HG03159 (cell line): ENCODE results near the gene CA7.
A peak's percentile ranks its signal among the peaks of the same experiment; 100 is the strongest.

Source experiments
- ATAC-seq: cut with Tn5 transposase; IDR thresholded peaks from one replicate; pipeline ENCODE4 v1.9.1; 2021; ENCODE audit warnings: mild to moderate bottlenecking, moderate library complexity; ENCODE audit not compliant: unreplicated experiment

The CA7 gene

DNA sequence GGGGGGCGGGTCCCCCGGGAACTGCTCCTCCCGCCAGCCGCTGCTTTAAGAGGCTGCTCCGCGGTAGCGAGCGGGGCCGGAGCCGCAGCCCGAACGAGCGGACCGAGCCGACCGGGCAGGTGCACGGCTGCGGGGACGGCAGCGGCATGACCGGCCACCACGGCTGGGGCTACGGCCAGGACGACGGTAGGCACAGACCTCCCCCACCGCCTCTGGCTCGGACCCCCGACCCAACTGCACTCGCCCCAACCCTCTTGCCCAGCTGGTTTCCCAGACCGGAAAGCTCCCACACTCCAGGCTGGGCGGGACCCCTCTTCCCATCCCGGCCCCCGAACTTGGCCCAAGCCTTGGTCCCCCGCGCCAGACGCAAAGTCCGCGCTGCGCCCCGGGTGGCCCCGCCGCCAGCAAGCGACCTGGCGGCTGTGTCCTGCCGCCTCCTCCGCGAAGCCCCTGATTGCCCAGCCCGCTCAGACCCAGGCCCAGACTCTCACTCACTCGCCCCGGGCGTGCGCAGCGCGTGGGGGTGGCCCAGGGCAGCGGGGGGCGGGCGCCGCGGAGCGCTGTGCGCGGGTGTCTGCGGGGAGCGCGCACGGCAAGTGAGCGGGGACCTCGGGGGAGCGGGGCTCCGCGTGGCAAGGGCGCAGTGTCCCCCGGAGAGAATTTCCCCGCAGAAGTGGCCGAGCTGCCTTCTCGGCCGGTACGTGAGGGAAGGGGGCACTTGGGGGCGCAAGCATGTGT, at the start of gene CA7:
TSS of gene CA7 (plus strand) at position 73 of the 738 bp plus-strand sequence. CDS start at position 147, 74 bp downstream.
- no peak for ATAC-seq

DNA sequence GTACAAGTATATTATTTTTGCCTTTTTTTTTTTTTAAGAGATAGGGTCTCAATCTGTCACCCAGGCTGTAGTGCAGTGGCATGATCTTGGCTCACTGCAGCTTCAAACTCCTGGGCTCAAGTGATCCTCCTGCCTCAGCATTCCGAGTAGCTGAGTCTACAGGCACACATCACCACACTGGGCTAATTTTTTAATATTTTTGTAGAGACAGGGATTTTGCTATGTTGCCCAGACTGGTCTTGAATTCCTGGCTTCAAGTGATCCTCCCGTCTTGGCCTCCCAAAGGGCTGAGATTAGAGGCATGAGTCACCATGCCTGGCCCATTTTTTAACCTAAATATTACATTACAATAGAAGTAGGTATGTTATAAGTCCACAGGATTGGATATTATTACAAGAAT, 46.1 kb upstream of the CA7 start:
- ATAC-seq, result no peak

DNA sequence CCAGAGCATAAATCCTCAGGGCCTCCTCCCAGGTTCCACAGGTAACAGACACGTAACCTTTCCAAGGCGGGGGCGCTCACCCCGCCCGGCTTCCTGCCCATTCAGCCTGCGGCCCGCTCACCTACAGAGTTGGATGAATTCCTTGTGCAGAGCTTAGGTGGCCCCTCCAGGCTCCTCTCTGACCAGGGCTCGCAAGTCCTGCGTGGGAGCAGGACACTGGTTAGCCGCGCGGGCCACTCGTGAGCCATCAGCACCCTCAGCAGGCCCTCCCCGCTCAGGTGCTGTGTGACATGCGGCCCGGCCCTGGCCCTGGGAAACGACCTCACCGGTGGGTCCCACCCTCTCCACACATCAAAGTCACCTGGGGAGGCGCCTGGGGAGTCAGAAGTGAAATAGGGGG, 43.4 kb upstream of the CA7 start:
- no peak for ATAC-seq

- no peak for ATAC-seq
Measured at GRCh38 chr16:66801320-66802105, 42.7 kb upstream of the CA7 start, which contains the start of gene TERB1. TERB1 (minus strand) TSS chr16:66801584; CDS start chr16:66796798, 4,786 bp downstream.

GRCh38 chr16:66802159-66802558, 42.1 kb upstream of the CA7 start:
- ATAC-seq, result no peak

- no peak for ATAC-seq
Measured at GRCh38 chr16:66809765-66810164, 34.4 kb upstream of the CA7 start.

DNA sequence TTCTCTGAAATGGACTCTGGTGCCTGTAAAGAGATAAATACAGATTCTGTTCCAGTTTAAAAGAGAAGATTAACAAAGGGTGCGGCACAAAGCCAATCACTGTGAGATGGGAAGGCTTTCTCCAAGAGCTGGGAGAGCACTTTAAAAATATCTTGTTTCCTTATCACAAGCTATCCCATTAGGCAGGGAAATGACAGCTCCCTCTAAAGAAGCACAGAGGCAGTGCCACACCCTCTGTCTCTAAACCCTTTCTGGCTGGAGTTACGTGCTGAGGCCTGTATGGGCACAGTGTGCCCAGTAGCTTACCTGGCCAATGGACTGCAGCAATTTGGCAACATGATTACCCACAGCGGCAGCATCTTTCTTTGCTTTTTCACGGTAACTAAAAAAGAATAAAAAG, 33.8 kb upstream of the CA7 start:
- ATAC-seq, result no peak

DNA sequence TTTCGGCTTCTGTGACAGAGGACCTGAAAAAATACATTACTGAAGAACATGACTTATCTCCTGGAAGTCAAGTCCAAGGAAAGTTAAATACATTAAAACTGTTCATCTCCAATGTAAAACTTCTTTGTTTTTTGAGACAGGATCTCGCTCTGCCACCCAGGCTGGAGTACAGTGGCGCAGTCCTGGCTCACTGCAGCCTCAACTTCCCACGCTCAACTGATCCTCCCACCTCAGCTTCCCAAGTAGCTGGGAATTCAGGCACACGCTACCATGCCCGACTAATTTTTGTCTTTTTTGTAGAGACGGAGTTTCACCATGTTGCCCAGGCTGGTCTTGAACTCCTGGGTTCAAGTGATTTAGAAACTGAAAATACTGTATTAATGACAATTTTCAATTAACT, 33.2 kb upstream of the CA7 start:
- ATAC-seq, result no peak

DNA sequence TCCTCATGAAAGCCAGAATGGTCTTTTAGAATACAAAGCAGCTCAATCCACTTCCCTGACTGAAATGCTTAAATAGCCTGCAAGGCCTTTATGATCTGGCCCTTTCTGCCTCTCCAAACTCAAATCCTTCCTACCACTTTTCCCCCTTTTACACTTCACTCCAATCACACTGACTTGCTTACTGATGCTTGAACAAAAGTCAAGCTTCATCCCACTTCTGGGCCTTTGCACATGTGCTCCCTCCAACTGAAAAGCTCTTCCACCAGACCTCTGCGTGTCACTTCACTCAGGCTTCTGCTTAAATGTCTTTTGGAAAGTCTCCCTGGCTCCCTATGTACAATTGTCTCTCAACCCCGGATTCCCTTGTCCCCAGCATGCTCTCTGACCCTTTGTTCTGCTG, 29.5 kb upstream of the CA7 start:
- ATAC-seq, result no peak

GRCh38 chr16:66824006-66824405, 20.2 kb upstream of the CA7 start:
- no peak for ATAC-seq

DNA sequence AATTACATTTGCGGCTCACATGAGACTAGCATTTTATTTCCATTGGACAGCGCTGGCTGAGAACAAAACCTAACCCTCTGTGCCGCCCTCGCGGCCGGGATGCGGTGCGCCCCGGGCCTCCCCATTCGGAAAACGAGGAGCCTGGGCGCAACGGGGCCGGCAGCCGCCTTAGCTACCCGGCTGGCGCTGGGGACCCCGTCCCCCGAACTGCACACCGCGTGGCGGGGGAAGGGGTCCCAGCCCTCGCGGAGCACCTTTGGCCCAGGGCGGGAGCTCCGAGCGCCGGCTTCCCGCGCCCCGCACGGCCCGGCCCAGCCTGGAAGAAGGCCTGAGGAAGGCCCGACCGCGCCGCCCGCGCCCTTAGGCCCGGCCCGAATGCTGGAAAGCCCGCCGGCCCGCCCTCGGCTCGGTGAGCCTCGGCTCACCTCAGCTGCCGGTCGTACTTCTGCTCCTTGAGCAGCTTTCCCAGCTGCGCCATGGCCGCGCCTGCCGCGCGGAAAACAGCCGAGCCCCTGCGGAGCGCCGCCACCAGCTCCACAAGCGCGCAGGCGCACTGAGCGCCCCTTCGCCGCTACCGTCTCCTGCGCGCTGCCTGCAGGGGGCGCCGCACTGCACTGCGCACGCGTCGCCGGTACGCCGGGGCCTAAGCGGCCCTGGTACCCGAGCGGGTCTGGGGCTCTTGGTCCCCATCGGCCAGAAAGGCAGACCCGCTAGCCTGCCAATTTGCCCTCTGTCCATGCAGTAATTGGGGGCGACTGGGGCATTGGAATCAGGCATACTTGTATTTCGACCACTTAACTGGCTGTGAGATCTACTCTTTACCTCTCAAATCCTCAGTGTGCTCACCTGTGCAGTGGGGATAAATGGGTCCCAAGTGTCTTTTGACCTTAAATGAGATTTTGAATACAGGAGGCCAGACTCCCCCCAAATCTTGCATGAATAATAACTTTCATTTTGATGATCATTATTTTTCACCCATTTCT, 13.5 kb upstream of the CA7 start, which contains the start of gene NAE1:
TSS of gene NAE1 (minus strand) at position 555 of the 983 bp plus-strand sequence. CDS start at position 478, 77 bp downstream.
- peak; percentile 90 for ATAC-seq

DNA sequence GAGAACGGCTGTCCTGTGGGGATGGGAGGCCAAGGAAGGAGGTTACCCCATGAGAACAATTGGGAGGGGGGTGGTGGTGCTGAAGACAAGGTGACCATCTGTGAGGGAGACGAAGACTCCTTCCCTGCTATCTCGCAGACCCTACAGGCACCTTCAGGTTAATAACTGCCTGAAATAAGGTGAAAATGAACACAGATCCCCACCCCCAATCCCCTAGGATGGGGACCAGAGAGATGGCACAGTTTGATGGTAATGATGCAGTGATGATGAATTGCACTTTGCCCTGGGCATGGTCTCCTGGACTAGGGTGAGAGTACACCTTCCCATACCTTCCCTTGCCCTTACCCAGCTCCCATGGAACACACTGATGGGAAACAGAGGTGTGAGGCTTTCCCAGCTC, 12.0 kb upstream of the CA7 start:
- ATAC-seq, result no peak

DNA sequence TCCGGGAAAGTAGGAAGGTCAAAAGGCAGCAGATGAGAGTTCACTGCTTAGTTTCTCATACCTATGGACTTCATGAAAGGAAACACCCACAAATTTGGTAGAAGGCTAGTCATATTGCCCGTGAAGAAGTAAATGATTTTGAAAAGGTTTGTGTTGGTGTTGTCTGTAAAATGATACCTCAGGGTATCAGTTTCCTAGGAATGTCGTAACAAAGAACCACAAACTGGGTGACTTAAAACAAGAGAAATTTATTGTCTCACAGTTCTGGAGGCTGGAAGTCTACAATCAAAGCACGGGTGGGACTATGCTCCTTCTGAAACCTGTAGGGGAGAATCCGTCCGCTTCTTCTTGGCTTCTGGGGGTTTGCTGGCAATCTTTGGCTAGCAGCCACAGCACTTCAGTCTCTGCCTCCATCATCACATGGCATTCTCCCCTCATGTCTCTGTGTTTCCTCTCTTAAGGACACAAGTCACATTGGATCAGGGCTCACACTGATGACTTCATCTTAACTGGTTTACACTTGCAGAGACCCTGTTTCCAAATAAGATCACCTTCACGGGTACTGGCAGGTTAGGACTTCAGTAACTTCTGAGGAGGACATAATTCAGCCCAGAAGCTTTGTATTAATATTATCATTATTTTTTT, 11.4 kb upstream of the CA7 start:
- no peak for ATAC-seq

DNA sequence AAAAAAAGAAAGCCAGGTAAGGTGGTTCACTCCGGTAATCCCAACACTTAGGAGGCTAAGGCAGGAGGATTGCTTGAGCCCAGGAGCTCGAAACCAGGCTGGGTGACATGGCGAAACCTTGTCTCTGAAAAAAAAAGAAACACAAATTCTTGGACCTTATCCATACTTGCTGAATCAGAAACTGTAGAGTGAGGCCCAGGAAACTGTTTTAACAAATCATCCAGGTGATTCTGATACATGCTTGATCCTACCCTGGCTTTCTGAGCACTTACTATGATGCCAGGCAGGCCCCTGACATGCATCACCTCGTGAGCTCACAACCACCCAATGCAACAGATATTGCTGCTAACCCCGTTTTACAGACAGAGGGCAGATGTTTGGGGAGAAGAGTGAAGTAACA, 9.5 kb upstream of the CA7 start:
- ATAC-seq, result no peak

GRCh38 chr16:66840883-66841282, 3.3 kb upstream of the CA7 start:
- no peak for ATAC-seq

- no peak for ATAC-seq
Measured at GRCh38 chr16:66841366-66841765, 2.8 kb upstream of the CA7 start.

GRCh38 chr16:66842765-66843164, 1.4 kb upstream of the CA7 start:
- ATAC-seq, result no peak

DNA sequence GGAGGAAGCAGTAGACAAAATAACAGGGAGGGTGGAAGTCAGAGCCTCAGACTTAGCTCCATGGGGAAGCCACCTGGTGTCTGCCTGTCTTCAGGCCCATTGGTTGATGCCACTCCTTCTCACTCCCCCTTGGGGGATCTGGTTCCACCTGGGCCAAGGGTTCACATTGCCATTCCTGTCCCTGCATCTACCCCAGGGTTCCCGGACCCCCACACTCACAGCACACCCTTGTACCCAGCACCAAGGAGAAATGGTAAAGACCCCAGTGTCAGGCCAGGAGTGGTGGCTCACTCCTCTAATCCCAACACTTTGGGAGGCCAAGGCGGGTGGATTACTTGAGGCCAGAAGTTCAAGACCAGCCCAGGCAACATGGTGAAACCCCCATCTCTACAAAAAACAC, 1.0 kb upstream of the CA7 start:
- no peak for ATAC-seq

DNA sequence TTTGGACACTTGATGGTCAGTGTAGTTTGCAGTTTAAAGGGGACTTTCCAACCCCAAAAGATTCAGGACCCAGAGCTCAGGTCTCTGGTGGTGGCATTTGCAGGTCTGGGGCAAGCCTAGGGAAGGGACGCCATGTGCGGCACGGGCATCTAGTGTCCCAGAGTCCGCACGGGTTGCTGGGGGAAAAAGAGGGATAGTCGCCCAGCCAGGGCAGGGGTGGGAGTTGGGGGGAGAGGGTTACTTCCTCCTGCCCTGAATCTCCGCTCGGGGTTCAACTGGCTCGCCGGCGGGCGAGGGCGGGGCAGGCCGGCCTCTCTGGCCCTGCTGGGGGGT, 239 bp upstream of the CA7 start:
- no peak for ATAC-seq

- no peak for ATAC-seq
Measured at GRCh38 chr16:66845080-66845410, 831 bp downstream of the CA7 start.

DNA sequence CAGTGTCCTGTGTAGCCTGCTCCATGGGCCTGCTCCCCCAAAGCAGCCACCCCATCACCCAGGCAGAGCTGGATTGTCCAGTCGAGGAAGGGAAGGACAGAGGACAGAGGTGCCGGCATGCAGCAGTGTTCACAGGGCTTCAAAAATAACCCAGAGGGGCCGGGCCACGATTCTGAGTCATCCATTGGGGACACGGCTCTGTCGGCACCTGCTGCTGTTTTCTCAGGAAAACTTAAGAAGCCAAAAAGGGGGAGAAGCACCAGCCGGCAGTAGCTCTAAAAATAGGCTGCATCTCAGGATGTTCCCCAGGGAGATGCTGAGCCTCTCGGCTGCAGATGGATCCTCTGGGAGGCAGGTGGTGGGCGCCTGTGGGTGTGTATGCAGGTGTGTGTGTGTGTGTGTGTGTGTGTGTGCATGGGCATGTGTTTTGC, 1.6 kb downstream of the CA7 start:
- no peak for ATAC-seq
